GM12878 (cell line): ENCODE data around the gene PRG3. TPM values are rescaled to one million over a fixed set of nuclear protein-coding genes. Genes with fewer than 3 reads are reported as not detected.
A peak's percentile ranks its signal among the peaks of the same experiment; 100 is the strongest.

Source experiments
- CHD1 ChIP-seq: IDR thresholded peaks from 2 replicates; pipeline ENCODE4 v1.6.1; 2012; ENCODE audit warnings: low read depth, low read length, improper control_type of control experiment
- CHD4 ChIP-seq: fragments of 200-600 bp; sonication (generic); IDR thresholded peaks from 2 replicates; pipeline ENCODE4 v1.6.1; 2016; ENCODE audit warnings: mild to moderate bottlenecking
- HDAC2 ChIP-seq: fragments of 200-600 bp; sonication (generic); IDR thresholded peaks from 2 replicates; pipeline ENCODE4 v1.6.1; 2017
- HDAC6 ChIP-seq: fragments of 200-600 bp; sonication (generic); IDR thresholded peaks from one replicate; pipeline ENCODE4 v1.8.0; 2017; ENCODE audit warnings: antibody characterized with exemption; ENCODE audit not compliant: unreplicated experiment
- MEF2A ChIP-seq: IDR thresholded peaks from 2 replicates; pipeline ENCODE4 v1.6.1; 2011; ENCODE audit warnings: low read depth, mild to moderate bottlenecking, low read length, moderate library complexity; ENCODE audit not compliant: insufficient read depth
- POLR2AphosphoS5 ChIP-seq: IDR thresholded peaks from 2 replicates; pipeline ENCODE4 v1.6.1; 2011; ENCODE audit warnings: mild to moderate bottlenecking, low read length, inconsistent platforms
- RELA ChIP-seq: fragments of 450-650 bp; IDR thresholded peaks from 2 replicates; pipeline ENCODE4 v1.8.0; 2014; ENCODE audit warnings: borderline replicate concordance; ENCODE audit not compliant: partially characterized antibody
- SREBF2 ChIP-seq: IDR thresholded peaks from 2 replicates; pipeline ENCODE4 v1.6.1; 2012; ENCODE audit warnings: mild to moderate bottlenecking, low read length
- ZNF217 ChIP-seq: fragments of 450-650 bp; IDR thresholded peaks from 2 replicates; pipeline ENCODE4 v1.6.1; 2017; ENCODE audit warnings: antibody characterized with exemption, mild to moderate bottlenecking
- ZNF384 ChIP-seq: IDR thresholded peaks from 2 replicates; pipeline ENCODE4 v1.6.1; 2012; ENCODE audit warnings: low read depth, mild to moderate bottlenecking, low read length, improper control_type of control experiment, borderline replicate concordance
- ZNF622 ChIP-seq: fragments of 450-650 bp; IDR thresholded peaks from 2 replicates; pipeline ENCODE4 v1.6.1; 2017; ENCODE audit warnings: mild to moderate bottlenecking, inconsistent platforms
- polyA plus RNA-seq, 11 experiments: library from polyadenylated mRNA; depleted of rRNA in 4 of 11; unstranded in 6 of 11; stranded (reverse) in 5 of 11; fragments of >200 nt; fragmentation: Nextera tagmentation in 4 of 11; fragmentation: Illumina TruSeq in 1 of 11; extraction: Ambion mirVana in 4 of 11; extraction: Trizol in 1 of 11; gene quantifications; 1 replicate in 1 of 11; 2 replicates in 10 of 11; pipeline versions ENCODE4 v1.2.1 to v1.2.3, GENCODE V29; 2011 to 2016; ENCODE audit warnings: inconsistent platforms in 2 of 11, missing spikeins in 2 of 11, low read depth in 1 of 11
- total RNA-seq, 4 experiments: library from RNA; depleted of rRNA in 3 of 4; stranded (reverse); fragments of >200 nt in 3 of 4; fragmentation: Illumina TruSeq in 1 of 4; extraction: Trizol in 1 of 4; gene quantifications; 2 replicates each; pipeline versions ENCODE4 v1.2.1 to v1.2.3, GENCODE V29; 2013 to 2021
- TF ChIP-seq, protein P1 (sequence below): fragments of 450-650 bp; IDR thresholded peaks from 2 replicates; pipeline ENCODE4 v1.6.1; 2014; ENCODE audit warnings: mild to moderate bottlenecking
- TF ChIP-seq, protein P2 (sequence below): fragments of 450-650 bp; IDR thresholded peaks from 2 replicates; pipeline ENCODE4 v1.6.1; 2017; ENCODE audit warnings: mild to moderate bottlenecking, low read depth, inconsistent platforms; ENCODE audit not compliant: poor library complexity, severe bottlenecking
- TF ChIP-seq, protein P3 (sequence below): fragments of 450-650 bp; IDR thresholded peaks from 2 replicates; pipeline ENCODE4 v1.6.1; 2017; ENCODE audit warnings: antibody characterized with exemption, mild to moderate bottlenecking, moderate library complexity

Gene PRG3
- total and polyA plus RNA-seq, 10 of the 15 experiments (the other 5 are each of a cell fraction or from before 2014, with no cell fraction given): not detected

DNA sequence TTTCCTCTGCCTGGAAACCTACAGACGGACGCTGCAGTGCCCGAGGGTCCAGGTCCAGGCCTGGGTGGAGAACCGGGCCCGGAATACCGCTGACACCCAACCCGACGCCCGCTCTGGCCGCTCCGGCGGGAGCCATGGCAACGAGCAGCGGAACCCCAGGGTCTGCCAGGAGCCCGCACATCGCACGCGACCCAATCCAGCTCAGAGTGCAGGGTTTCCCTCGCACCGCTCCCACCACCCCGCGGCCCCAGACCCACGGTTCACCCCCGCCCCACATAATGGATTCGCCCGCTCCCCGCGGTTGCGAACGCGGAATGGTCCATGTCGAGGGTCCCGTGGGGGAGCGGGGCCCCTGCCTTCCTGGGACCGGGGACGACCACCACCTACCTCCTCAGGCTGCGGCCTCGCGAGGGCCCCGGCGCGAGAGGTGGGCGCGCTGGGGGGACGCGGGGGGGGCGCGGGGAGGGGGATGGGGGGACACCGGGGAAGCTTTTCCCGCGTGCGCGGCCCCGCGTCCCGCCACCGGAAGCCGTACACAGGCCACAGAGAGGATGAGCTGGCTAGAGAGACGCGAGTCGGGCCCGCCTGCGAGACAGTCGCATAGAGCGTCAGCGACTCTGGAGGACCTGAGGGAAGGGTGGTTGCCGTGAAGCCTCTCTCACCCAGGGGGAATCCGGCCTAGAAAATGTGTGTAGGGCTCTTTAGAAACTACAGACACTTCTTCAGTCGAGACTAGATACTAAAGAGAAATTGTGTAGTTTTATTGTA lies 45.4 kb downstream of the PRG3 start, which contains the start of gene SSRP1 (continued):
- TF ChIP-seq, protein P1, sequence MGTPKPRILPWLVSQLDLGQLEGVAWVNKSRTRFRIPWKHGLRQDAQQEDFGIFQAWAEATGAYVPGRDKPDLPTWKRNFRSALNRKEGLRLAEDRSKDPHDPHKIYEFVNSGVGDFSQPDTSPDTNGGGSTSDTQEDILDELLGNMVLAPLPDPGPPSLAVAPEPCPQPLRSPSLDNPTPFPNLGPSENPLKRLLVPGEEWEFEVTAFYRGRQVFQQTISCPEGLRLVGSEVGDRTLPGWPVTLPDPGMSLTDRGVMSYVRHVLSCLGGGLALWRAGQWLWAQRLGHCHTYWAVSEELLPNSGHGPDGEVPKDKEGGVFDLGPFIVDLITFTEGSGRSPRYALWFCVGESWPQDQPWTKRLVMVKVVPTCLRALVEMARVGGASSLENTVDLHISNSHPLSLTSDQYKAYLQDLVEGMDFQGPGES: no peak
- no peak for TF ChIP-seq HDAC2
- no peak for TF ChIP-seq HDAC6
- TF ChIP-seq, protein P2, sequence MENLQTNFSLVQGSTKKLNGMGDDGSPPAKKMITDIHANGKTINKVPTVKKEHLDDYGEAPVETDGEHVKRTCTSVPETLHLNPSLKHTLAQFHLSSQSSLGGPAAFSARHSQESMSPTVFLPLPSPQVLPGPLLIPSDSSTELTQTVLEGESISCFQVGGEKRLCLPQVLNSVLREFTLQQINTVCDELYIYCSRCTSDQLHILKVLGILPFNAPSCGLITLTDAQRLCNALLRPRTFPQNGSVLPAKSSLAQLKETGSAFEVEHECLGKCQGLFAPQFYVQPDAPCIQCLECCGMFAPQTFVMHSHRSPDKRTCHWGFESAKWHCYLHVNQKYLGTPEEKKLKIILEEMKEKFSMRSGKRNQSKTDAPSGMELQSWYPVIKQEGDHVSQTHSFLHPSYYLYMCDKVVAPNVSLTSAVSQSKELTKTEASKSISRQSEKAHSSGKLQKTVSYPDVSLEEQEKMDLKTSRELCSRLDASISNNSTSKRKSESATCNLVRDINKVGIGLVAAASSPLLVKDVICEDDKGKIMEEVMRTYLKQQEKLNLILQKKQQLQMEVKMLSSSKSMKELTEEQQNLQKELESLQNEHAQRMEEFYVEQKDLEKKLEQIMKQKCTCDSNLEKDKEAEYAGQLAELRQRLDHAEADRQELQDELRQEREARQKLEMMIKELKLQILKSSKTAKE: no peak
- TF ChIP-seq ZNF217: no peak
- no peak for TF ChIP-seq MEF2A
- no peak for TF ChIP-seq ZNF622
- peak; percentile 80 for TF ChIP-seq POLR2AphosphoS5
- TF ChIP-seq CHD4: no peak
- TF ChIP-seq SREBF2: no peak
- no peak for TF ChIP-seq ZNF384
- no peak for TF ChIP-seq RELA
- TF ChIP-seq, protein P3, sequence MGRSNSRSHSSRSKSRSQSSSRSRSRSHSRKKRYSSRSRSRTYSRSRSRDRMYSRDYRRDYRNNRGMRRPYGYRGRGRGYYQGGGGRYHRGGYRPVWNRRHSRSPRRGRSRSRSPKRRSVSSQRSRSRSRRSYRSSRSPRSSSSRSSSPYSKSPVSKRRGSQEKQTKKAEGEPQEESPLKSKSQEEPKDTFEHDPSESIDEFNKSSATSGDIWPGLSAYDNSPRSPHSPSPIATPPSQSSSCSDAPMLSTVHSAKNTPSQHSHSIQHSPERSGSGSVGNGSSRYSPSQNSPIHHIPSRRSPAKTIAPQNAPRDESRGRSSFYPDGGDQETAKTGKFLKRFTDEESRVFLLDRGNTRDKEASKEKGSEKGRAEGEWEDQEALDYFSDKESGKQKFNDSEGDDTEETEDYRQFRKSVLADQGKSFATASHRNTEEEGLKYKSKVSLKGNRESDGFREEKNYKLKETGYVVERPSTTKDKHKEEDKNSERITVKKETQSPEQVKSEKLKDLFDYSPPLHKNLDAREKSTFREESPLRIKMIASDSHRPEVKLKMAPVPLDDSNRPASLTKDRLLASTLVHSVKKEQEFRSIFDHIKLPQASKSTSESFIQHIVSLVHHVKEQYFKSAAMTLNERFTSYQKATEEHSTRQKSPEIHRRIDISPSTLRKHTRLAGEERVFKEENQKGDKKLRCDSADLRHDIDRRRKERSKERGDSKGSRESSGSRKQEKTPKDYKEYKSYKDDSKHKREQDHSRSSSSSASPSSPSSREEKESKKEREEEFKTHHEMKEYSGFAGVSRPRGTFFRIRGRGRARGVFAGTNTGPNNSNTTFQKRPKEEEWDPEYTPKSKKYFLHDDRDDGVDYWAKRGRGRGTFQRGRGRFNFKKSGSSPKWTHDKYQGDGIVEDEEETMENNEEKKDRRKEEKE: peak; percentile 81
- TF ChIP-seq CHD1: peak; percentile 94
